ENCODE data around the gene CHRNB2.
"Not testable (repeated sequence)": the region's sequence is repeated elsewhere in the genome, so short reads cannot be mapped to it uniquely, and the experiment has no call there.

The CHRNB2 gene

GRCh38 chr1:154567386-154568156 lies at the start of gene CHRNB2:
Gene CHRNB2 (plus strand): TSS chr1:154567778. CDS start chr1:154568045, 267 bp downstream.
- DNase-seq, result peak; percentile 66

- DNase-seq, result no peak
These were observed 48.0 kb upstream of the CHRNB2 start for GRCh38 chr1:154519591-154519991.

- no peak for DNase-seq
These were observed 47.2 kb upstream of the CHRNB2 start for GRCh38 chr1:154520333-154520732.

GRCh38 chr1:154521695-154522094 lies 45.9 kb upstream of the CHRNB2 start:
- DNase-seq, result no peak

- no peak for DNase-seq
These were observed 42.7 kb upstream of the CHRNB2 start for GRCh38 chr1:154524881-154525280.

- DNase-seq, result no peak
These were observed 40.4 kb upstream of the CHRNB2 start for GRCh38 chr1:154527192-154527591.

GRCh38 chr1:154529308-154529707 lies 38.3 kb upstream of the CHRNB2 start:
- DNase-seq, result no peak

GRCh38 chr1:154531950-154532349 lies 35.6 kb upstream of the CHRNB2 start:
- DNase-seq, result not testable (repeated sequence)

GRCh38 chr1:154533952-154534844 lies 33.4 kb upstream of the CHRNB2 start:
- DNase-seq, result peak; percentile 50

GRCh38 chr1:154536570-154536969 lies 31.0 kb upstream of the CHRNB2 start:
- DNase-seq, result no peak

GRCh38 chr1:154539486-154540483 lies 27.8 kb upstream of the CHRNB2 start:
- DNase-seq, result no peak

- DNase-seq, result no peak
These were observed 26.3 kb upstream of the CHRNB2 start for GRCh38 chr1:154541231-154541630.

GRCh38 chr1:154546264-154547063 lies 21.1 kb upstream of the CHRNB2 start:
- peak; percentile 6 for DNase-seq

- DNase-seq, result no peak
These were observed 20.4 kb upstream of the CHRNB2 start for GRCh38 chr1:154547105-154547732.

GRCh38 chr1:154548028-154548427 lies 19.6 kb upstream of the CHRNB2 start:
- DNase-seq, result no peak

- DNase-seq, result no peak
These were observed 18.3 kb upstream of the CHRNB2 start for GRCh38 chr1:154549202-154549770.

- no peak for DNase-seq
These were observed 17.5 kb upstream of the CHRNB2 start for GRCh38 chr1:154550070-154550469.

- no peak for DNase-seq
These were observed 16.9 kb upstream of the CHRNB2 start for GRCh38 chr1:154550657-154551056.

- no peak for DNase-seq
These were observed 16.1 kb upstream of the CHRNB2 start for GRCh38 chr1:154551474-154551873.

GRCh38 chr1:154552036-154552435 lies 15.5 kb upstream of the CHRNB2 start:
- DNase-seq, result no peak
